ENCODE data around the gene DGKI.

- TF ChIP-seq, protein P1, sequence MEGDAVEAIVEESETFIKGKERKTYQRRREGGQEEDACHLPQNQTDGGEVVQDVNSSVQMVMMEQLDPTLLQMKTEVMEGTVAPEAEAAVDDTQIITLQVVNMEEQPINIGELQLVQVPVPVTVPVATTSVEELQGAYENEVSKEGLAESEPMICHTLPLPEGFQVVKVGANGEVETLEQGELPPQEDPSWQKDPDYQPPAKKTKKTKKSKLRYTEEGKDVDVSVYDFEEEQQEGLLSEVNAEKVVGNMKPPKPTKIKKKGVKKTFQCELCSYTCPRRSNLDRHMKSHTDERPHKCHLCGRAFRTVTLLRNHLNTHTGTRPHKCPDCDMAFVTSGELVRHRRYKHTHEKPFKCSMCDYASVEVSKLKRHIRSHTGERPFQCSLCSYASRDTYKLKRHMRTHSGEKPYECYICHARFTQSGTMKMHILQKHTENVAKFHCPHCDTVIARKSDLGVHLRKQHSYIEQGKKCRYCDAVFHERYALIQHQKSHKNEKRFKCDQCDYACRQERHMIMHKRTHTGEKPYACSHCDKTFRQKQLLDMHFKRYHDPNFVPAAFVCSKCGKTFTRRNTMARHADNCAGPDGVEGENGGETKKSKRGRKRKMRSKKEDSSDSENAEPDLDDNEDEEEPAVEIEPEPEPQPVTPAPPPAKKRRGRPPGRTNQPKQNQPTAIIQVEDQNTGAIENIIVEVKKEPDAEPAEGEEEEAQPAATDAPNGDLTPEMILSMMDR (IDR thresholded peaks at IDR 0.05) = no peak
- TF ChIP-seq SMC3 (IDR thresholded peaks at IDR 0.05) = no peak
These were observed 423.5 kb downstream of the DGKI start for GRCh38 chr7:137423321-137423720.
